Stromal cell of bone marrow (primary cell): Measurements from ENCODE around the gene WEE2.

Experiments used
- DNase-seq: peaks from one replicate; pipeline ENCODE4 v3.0.0-alpha.2; 2012; ENCODE audit warnings: low read depth

WEE2 gene

DNA sequence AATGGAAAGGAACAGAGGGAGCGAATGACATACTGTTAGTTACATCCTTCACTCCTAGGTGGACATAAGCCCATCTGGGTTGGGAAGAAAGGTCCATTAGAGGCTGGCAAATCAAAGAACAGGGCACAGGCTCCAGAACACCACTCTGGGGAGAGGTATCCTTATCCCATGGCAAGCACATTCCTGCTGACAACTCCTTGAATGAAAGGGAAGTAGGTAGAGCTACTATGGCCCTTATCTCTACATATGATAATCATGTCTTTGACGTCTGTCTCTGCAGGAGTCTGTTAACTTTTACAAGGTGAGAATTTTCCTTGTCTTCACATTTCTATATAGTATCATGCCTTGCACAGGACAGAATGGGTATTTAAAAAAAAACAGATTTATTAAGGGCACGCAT, 16.6 kb upstream of the WEE2 start:
- DNase-seq: no peak

DNA sequence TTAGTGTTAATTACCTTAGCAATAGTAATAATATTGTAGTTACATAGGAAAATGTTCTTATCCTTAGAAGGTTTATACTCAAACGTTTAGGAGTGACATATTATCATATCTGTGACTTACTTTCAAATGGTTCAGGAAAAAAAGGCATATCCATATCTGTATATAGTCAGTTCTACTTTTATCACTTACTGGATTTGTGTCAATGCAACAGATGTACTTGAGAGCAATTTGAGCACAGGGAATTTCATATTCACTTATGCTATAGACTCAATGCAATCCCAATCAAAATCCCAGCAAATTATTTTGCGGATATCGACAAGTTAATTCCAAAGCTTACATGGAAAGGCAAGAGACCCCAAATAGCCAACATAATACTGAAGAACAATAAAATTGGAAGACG, 16.2 kb upstream of the WEE2 start:
- no peak for DNase-seq

DNA sequence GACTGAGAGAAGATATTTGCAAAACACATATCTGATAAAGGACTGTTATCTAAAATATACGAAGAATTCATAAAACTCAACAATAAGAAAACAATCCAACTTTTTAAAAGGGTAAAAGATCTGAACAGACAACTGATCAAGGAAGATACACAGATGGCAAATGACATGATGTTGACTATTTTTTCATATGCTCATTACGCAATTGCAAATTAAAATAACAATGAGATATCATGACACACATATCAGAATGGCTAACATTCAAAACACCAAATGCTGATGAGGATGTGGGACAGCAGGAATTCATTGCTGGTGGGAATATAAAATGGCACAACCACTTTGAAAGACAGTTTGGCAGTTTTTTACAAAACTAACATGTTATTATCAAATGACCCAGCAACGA, 15.1 kb upstream of the WEE2 start:
- DNase-seq: no peak

DNA sequence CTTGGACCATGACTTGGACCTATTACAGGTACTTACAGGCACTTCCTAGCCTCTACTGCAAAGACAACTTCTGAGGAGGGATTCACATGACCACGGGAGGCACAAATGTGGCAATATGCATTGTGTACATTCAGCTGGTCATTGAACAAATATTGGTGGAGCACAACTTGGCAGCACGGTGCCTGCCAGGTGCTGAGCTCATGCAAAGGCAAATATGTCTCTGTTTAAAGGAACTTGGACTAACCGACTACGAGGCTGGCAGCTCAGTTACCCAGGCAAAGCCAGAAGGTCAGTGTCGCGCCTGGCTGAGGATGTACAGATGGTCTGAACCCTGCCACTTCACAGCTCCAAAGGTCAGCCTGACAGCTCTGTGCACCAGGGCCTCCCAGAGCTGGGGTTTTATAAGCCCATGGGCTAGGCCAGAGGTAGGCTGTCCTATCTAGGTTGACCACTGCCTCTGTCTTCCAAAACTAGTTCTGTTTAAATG, 12.3 kb upstream of the WEE2 start:
- no peak for DNase-seq

DNA sequence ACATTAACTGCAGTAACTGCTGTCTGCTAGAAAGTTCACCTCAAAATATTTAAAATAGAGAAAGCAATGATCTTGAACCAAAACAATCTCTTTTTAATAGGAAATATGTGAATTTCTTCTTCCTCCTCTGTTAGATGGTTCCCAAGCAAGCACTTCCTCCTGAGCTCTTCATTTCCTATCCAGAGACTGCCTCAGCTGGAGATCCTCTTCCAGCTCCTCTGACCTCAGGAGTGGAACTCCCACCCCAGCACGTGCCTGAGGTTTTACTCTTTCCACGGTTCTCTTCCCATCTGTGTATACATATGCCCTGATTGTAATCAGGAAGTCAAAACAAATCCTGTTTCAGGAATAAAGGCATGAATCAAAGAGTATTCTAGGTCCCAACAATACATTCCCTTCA, 11.8 kb upstream of the WEE2 start:
- no peak for DNase-seq

DNA sequence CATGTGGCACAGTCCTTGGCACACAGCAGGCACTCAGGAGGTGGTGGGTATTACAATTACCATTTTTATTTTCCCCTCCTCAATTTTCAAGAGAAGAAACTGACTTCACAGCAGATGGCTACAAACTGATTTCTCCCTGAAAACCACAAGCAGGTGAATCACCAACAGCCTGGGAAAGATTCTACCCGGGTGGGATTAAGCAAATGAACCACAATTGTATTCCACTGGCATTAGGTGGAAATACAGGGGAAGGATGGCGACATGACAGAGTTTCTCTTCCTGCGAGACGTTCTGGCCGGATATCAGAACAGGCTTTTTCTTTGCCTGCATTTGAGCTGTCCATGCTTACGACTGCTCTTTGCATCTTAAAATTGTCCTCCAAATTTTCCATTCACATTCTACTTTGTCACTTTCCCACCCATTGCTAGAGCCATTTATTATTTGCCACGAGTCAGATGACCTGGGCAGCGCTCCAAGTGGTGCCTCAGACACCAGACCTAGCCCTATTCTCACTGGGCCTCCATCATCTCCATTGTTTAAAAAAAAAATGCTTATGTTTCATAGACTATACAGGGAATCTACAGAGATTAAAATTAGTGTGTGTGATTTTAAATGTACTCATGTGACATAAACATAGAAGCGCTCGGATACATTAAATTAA, 10.8 kb upstream of the WEE2 start:
- DNase-seq: no peak

DNA sequence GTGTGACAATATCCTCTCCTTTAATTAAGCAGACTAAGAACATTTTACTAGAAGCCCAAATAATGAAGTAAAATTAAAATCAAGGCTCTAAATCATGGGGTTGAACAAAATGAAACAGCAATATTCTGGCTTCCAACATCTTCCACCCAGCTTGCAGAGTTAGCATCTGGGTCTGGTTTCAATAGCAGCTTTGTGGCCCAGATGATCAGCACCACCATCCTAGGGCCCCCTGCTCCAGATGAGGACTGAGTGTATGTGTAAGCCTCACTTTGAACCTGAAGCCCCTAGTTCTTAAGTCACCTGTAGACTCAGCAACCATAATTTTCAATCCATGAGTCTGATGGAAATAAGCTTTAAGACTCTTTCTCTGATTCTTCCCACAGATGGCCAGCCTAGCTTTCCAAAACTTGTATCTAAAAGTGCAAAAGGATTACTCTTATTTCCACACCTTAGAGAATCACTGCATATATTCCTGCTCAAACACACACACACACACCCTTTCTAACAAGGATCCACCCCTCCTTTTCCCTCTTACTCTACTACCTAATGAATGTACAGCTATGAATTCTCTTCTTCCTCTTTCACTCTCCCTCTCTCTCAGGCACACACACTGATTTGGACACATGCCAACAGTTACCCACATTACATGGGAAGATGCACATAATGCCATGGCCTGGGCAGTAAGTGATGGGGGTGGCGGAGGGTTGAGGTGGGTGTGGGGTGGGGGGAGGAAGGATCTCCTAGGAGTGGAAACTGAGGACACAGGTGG, 9.7 kb upstream of the WEE2 start:
- DNase-seq: no peak

DNA sequence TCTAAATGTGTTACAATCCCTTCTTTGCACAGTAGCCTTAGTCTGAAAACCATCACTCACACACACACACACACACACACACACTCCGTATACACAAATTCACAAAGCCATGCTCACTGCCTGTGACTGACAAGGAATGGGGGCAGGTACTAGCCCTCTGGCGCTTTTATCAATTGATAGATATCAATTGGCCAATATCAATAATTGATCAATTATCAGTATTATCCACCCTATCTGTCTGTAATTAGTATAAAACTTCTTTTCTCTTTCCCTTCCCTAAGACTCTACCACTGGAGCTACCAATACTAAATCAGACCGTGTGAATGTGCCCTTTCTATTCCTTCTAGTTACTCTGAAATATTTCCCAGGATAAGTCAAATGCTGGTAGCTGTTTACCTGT, 8.3 kb upstream of the WEE2 start:
- DNase-seq: no peak

DNA sequence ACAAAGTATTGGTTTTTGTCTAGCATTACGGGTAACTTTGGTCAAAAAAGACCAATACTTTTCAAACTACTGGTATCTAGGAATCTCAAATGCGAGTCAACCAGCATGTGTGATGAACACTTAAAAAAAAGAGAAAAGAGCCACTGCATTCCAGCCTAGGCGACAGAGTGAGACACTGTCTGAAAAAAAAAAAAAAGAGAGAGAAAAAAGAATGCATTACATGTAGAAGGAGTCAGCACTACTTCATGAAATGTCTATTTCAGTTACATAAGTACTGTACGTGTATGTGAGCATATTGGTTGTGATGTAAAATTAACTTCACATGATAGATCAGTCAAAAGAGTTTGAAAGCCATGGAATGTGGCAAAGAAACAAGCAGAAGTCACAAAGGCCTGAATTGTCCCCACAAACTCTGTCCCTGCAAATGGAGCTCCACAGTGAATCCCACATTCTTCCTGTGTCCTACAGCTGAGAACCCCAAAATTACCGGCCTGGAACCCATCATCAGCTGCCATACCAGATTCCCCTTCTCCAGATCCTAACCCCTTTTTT, 7.8 kb upstream of the WEE2 start:
- no peak for DNase-seq

DNA sequence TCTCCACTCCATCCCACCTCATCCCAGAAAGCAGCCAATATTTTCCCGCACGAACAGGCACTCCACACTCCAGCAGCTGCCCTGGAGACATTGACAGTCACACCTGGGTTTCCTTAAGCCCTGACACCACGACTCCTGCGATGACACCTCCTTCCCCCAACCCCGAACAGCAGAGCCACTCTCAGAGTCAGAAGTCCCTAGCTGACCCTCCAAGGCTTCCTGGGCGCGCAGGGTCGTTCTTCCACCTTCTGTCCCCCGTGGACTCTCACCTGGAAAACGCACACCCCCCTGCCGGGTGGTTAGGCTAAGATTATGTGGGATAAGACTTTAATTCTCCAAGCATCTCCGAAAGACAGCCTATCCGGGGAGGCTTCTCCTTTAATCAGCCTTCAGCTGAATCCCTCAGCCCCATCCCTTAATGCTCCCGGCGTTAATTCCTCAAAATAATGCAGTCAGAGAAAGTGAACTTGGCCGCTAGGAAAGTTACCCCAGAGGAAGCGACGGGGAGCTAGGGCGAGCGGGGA, 7.2 kb upstream of the WEE2 start:
- no peak for DNase-seq

DNA sequence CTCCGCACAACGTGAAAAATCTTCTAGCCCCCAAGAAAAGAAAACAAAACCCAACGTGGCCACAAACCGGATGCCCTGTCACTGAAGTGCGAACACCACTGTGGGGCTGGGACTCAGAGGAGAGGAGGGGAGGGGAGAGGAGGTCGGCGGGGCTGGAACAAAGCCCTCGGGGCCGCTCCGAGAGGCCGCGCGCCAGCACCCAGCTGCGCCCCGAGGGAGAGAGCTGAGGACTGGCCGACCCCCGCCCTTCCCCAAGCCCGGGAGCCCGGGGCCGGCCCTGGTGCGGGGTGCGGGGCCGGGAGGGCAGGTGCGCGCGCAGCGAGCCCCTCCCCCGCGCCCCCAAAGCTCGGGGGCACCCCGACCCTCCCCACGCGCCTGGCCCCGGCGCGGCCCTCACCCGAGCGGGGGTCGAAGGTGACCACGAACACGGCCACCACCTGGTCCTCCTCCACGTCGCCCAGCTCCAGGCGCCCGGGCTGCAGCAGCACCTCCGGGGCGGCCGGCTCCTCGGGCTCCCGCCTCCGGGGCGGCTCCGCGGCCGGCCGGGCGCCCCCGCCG, 6.6 kb upstream of the WEE2 start:
- no peak for DNase-seq

DNA sequence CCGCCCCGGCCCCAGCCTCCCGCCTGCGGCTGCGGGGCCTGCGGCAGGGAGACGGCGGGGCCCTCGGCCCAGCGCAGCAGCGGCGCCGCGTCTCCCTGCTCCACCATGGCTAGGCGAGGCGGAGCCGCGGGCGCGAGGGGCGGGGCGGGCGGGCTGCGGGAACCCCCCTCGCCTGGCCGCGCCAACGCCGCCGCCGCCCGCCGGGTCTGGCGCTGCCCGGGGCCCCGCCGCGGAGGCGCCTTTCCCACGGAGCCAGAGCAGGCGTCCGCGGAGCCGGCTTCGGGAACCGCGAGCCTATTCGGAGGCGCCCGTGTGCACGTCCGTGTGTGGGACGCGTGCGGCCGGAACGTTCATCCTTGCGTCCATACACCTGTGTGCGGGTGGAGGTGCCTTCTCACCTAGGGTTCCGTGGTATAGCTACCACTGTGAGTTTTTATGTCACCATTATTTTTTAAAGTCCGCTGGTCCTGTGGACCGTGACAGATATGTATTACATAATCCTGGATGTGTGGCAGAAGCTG, 6.0 kb upstream of the WEE2 start, which contains the start of gene DENND11:
Gene DENND11 (minus strand): TSS at position 120 of the 521 bp plus-strand sequence. CDS start 13 bp downstream, at position 107.
- DNase-seq: no peak

DNA sequence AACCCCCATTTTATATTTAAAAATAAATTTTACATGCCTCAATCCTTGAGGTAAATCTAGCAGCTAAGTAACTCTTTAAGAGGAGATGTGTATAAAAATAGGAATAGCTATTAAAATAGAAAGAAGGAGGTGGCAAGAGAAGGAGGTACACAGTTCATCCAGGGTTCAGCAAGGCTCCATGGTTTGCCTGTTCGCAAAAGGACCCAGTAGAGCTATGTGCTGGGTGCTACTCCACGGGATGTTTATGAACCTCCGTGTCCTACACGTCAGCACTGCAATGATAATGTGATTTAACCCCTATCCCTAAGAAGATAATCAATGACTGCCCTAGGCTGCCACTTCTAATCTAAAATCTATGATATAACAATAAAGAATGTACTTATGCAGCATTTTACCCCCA, 5.3 kb upstream of the WEE2 start:
- DNase-seq: no peak

DNA sequence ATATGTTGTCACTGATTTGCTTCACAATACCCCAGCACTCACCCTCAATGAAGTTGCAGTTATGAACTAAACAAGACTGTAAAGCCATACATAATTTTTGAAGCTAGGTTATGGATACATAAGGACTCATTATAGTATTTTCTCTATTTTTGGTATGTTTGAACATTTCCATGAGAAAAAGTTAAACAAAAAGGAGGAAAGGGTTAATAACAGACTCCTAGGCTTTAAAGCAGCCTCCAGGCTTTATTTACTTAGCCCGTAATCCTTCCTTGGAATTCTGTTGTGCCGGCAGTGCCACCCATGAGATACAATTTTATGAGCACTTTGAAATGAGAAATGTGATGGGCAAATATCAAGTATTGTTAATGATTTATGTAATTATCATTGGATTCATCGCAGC, 4.0 kb upstream of the WEE2 start:
- no peak for DNase-seq

DNA sequence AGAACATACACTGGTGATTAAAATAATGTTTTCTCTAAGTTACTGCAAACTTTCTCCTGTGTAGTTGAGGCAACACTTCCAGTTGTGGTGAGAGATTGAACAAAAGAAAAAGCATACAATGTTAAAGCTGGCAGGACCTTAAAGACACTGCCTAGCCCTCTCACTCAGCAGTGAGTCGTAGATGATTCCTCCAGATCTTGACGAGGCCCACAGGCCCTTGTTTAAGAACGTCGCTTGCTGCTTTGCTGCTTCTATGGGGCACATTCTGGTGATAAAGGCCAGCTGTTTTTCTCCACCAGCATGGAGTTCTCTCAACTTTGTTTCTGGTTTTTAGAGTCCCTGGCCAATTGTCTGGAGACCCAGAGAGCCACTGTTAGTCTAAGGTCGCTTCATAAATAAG, 3.4 kb upstream of the WEE2 start:
- DNase-seq: no peak

DNA sequence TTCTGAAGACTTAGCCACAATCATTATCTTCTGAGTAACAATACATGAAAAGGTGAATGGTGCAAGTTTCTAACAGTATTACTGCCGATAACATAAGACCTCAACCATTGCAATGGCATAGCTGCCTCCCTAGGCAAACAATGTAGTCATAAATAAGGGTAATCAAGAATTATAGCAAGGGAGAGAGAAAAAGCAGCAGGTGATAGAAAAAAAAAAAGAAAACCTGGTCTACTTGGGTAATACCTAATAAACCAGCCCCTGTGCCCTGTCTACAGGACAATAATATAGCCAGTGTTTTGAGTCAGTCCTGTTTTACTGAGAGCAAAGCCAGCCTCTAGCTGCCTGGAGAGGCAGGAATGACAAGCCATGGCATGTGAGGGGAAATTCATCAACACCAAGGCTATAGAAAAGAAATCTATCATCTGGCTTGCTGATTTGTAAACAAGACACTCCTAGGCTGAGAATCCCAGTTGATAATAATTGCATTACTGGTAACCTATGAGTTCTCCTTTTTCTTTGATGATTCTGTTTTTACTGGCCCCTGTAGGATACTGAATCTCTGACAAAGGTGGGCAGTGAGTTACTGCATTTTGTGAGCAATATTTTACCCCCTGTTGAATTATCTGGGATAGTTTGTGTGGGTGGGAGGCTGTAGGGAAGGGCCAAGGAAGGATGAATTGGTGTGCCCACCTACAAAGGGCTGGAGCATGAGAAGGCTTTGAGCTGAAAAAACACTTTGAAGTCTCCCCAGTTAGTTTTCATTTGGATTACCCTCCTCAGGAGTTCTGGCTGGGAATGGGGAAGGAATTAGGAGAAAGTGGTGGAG, 1.7 kb upstream of the WEE2 start:
- no peak for DNase-seq

DNA sequence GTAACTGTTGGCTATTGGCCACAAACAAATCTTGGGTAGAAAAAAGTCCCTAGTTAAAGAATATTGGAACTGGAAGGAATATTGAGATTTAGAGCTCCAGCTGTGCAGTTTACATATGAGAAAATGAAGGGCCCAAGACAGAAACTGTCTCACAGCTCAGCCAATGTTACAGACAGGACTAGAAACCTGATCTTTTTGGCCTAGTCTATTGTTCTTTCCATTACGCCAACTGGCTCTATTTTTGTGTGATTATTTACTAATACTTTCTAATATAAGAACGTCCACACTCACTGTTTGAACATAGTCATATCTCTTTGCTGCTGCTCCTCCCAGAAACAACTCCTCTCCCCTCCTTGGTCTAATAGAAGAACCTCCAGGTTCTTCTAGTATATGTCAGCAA, 1.2 kb downstream of the WEE2 start:
- DNase-seq: no peak

DNA sequence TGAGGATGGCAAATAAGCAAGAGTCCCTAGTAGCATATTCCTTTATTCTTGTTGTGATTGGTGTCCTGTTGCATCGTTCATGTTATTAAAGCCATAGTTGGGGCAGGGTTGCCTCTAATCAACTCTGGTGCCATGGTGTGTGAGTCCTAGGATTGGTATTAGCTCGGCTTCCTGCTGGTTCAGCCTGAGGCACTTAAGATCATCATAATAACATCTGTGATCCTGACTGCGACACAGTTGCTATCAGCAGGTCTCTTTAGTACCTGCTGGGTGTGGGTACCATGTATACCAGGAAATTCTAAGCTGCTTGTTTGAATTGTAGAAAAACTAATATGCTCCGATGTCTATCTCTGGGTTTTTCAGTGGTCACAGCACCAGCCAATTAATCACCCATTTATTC, 1.6 kb downstream of the WEE2 start:
- DNase-seq: no peak

DNA sequence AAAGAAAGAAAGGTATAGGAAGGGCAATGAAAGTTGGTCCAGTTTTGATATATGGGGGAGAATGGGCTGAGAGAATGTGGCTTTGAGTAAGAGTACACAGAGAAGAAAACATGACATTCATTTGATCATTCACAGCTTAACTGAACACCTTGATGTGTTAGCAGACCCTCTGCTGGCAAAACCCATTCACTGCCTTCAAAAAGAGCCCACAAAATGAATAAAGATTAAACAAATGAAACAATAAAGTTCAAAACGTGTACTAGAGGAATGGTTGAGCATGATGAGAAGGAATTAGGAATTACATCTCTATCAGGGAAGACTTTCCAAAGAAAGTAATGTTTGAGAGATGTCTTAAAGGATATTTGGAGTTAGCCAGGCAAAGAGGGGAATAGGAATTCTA, 2.1 kb downstream of the WEE2 start:
- DNase-seq: no peak

DNA sequence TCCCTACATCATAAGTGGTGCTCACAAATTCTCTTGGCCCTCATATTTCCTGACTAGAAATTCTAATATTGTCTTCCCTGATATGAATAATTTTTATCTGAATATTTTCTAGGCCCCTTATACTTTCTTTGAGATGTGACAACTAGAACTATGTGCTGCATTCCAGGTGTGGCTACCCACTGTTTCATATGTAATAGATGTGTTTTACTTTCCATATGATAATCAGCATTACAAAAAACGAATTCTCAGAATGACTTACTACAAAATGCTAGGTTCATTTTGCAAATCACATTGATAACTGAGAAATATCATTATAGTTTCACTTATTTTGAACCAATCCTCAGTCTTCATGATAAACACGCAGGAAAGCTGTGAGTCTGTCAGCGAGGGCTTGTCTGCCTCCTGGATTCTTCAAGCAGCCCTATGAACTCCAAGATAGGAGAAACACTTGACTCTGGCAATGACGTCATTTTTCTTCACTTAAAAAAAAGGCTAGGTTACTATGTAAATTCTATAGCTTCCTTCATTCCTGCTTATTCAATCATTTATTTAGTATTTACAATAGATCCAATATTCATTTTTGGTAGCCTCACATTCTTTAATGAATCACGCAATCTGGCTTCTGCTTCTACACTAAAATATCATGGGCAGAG, 4.6 kb downstream of the WEE2 start:
- no peak for DNase-seq

DNA sequence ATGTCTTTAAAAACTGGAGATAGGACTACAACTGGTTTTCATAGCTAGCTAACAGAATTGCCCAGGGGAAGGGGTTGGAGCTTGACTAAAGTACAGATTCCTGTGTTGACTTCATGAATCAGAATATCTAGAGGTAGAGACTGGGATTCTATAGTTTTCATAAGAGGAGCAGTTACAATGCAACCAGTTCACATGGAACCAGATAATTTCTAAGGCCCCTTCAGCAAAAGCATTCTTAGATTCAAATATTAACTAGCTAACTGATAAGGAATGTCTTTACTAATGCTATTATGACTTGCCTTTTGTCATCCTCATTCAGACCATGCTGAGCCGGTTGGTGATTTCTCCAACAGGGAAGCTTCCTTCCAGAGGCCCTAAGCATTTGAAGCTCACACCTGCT, 5.7 kb downstream of the WEE2 start:
- no peak for DNase-seq
